Stimulated activated naive CD4-positive, alpha-beta T cell treated with Interleukin-2 at 50 U/mL for 16 hours (primary cell): ENCODE data around the gene ME2.
A peak's percentile ranks its signal among the peaks of the same experiment; 100 is the strongest.
"Not testable (repeated sequence)": the region's sequence is repeated elsewhere in the genome, so short reads cannot be mapped to it uniquely, and the experiment has no call there.

Source experiments
- DNase-seq: peaks from one replicate; lab custom pipeline; 2025; lab: John Stamatoyannopoulos, UW

Gene ME2

DNA sequence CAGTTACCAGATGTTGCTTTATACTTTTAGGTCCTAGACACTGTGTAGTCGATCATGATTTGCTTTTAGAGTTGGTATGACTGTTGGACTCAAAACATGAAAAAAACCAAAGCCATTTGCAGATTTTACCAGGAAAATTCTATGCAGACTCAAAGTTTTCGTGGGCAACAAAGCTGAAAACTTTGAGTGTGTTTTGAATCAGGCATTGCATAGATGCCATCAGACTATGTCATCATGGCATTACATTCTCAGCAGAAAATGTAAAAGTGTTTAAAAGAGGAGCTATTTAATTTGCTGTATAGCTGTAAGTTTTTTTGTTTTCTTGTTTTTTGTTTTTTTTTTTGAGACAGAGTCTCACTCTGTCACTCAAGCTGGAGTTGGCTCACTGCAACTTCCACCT, 45.5 kb downstream of the ME2 start:
- DNase-seq, result no peak

GRCh38 chr18:50926521-50926920, 47.6 kb downstream of the ME2 start:
- DNase-seq, result no peak

DNA sequence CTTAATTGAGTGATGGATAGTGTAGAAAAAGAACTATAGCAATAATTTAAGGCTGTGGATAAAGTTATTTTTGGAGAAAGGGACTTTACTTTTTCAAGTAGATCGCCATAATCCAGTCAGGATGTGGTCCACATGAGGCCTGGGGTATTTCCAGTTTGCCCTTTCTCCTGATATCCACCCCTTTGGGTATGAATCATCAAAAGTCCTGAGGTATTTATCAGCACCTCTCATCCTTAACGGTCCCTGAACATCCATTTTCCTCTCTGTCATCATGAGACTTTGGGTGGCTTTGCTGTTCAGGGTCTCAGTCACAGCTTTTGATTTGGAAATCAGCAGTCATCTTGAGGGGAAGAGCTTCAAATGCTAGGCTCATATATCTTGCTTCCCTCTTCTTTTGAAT, 49.6 kb downstream of the ME2 start:
- no peak for DNase-seq

- DNase-seq, result no peak
Measured at GRCh38 chr18:50933684-50934083, 54.8 kb downstream of the ME2 start.

DNA sequence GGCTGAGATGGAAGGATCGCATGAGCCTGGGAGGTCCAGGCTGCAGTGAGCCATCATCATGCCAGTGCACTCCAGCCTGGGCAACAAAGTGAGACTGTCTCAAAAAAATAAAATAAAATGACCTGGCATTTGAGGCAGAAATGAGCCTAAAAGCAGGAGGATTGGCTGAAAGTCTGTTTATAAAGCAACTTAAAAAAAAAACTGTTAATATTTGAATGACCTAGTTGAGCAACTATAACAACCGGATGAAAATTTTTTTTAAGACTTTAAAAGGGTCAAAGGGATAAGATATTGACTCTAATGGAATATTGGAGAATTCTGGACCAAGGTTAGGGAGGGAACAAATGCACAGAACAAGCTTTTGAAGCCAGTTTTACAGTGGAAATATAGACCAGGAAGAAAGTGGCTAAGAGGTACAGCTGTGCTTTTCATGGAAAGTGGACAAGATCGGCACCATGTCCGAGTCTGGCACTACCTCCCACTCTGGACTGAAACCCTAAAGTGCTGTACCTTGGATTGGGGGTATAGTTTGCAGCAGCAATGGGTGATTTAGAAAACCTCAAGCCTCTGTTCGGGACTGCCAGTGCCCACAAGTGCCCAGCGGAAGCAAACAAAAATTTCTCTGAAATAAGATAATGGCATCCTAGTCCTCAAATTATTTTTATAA, 55.8 kb downstream of the ME2 start:
- DNase-seq, result no peak

DNA sequence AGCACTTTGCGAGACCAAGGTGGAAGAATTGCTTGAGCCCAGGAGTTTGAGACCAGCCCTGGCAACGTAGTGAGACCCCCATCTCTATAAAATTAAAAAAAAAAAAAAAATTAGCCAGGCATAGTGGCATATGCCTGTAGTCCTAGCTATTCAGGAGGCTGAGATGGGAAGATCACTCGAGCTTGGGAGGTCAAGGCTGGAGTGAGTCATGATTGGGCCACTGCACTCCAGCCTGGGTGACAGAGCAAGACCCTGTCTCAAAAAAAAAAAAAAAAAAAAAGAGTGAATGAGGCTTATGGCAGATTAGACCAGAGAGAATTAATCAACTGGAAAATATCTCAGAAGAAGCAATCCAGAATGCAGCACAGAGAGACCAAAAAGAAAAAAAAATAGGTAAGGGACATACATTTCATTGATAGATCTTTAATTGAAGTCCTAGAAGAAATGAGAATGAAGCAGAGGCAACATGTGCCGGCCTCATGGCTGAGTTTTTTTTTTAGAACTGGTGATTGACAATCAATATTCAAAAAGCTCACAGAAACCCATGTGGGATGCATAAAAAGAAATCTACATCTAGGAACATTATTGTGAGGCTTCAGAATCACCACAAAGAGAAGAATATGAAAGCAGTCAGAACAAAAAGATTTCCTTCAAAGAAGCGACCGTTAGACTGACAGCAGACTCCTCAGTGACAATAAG, 56.7 kb downstream of the ME2 start:
- DNase-seq, result no peak

DNA sequence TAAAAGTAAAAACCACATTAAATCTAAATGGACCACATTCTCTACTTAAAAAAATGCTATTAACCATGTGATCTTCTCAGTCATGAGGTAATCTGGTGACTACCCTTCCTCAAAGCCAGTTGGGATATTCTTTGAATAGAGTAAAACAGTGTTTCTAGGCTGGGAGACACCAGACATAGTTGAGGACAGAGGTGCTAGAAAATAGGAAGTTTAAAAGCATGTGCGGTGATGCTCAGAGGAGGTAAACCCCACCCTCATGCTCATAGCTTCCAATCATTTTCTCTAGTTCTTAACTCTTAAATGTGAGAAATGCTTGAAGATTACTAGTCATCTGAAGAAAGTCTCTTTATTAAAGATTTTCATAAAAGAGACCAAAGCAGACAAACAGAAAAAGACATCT, 58.3 kb downstream of the ME2 start:
- no peak for DNase-seq

GRCh38 chr18:50938912-50939311, 60.0 kb downstream of the ME2 start:
- DNase-seq, result no peak

- no peak for DNase-seq
Measured at GRCh38 chr18:50944245-50944932, 65.5 kb downstream of the ME2 start.

GRCh38 chr18:50945918-50946317, 67.0 kb downstream of the ME2 start:
- DNase-seq, result not testable (repeated sequence)

DNA sequence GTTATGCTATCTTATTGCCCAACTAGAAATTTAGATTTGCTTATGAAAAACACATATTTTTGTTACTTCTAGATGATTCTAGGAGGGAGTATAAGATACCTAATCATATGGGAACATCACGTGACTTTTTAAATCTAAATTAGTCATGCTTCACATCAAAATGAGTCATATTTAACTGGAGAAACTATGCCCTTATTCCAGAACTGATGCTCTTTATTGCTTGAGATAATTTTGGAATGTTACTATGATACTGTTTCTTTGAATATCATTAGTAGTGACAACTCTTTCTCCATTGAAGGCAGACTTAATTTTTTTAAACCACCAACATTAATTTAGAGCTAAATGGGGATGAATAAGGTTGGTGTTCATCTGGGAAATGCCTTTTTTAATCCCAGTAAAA, 69.0 kb downstream of the ME2 start:
- no peak for DNase-seq

DNA sequence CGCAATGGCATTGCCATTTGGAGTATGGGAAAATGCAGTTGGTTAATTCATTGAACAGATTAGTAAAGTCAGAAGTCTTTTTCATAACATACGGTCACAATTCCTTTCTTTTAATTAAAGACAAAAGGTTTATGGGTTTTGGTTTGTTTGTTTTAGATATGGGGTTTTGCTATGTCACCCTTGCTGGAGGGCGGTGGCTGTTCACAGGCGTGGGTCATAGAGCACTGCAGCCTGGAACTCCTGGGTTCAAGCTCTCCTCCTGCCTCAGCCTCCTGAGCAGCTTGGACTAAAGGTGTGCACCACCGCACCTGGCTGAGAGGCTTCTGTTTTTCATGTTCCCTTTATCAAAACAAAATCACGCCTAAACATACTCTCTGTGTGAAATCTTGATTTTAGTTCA, 70.3 kb downstream of the ME2 start:
- no peak for DNase-seq

- DNase-seq, result no peak
Measured at GRCh38 chr18:50950626-50951025, 71.7 kb downstream of the ME2 start.

DNA sequence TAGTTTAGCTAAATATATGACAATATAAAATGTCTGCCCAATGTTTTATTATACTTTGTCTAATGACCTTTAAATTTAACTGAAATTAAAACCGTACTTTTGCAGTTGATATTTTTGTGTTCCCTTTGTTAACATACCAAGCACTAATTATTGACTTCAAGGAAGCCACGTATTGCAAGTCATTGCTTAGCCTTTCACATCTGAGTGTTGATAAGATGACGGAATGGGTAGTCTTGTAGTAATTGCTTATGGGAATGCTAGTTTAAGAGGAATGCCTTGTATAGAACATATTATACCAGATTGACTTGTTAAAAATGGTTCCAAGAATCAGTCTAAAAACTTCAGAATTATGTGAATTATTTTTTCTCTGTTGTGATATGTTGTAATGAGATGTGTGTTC, 74.9 kb downstream of the ME2 start:
- no peak for DNase-seq

GRCh38 chr18:50955253-50955652, 76.3 kb downstream of the ME2 start:
- no peak for DNase-seq

DNA sequence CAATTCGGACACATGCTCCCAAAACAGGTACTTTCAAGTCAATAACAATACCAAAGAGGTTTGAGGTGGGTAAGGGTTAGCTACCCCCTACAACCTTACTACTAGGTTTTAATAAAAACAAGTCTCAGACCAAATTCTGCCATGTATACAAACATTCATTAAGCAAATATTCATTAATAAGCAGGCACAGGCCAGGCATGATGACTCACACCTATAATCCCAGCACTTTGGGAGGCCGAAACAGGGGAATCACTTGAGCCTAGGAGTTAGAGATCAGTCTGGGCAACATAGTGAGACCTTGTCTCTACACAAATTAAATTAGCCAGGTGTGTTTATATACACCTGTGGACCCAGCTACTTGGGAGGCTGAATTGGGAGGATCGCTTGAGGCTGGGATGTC, 77.2 kb downstream of the ME2 start:
- DNase-seq, result no peak

GRCh38 chr18:50961974-50962373, 83.1 kb downstream of the ME2 start:
- DNase-seq, result no peak

DNA sequence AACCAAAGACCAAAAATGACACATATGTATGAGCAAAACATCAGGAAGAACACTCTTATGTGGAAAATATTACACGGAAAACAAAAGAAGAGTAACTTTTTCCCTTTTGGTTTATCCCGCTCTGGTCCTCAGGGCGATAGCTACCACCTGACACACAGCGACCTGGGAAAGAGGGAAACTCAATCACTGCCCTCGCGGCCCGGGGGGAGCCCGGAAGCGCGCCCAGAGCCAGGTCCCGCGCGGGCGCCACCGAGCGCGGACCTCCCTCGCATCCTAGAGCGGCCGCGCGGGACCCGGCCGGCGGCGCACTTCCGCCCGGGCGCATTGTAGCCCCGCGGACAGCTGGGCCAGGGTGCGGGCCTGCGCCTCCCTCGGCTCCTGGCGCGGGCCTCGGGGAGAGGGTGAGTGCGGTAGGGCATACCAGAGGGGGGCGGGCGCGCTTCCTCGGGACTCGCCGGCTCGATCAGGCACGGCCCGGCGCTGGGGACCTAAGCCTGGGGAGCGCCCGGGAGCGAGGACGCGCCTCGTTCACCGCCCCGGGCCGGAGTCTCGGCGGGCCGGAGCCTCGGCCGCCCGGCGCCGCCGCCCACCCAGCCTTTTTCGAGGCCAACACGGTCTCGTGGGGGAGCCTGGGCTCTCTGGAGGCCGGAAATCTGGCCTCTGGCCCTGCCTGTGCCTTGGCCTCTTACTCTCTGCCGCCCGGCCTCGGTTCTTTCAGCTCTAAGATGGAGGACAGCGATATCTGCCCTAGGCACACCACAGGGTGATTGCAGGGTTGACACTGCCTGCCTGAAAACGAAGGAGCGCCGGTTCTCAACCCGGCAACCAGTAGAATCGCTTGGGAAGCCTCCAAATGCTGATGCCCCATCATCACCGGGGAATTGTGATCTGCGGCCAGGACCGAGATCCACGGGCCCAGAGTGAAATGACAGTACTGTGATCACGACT, 89.1 kb downstream of the ME2 start, which contains the start of gene ELAC1:
Gene ELAC1, plus strand, starts transcription at position 327 of the 948 bp plus-strand sequence. CDS start 6,365 bp downstream, outside the sequence.
- DNase-seq, result peak; percentile 51

- DNase-seq, result no peak
Measured at GRCh38 chr18:50969448-50969847, 90.5 kb downstream of the ME2 start.

GRCh38 chr18:50970006-50970405, 91.1 kb downstream of the ME2 start:
- no peak for DNase-seq

DNA sequence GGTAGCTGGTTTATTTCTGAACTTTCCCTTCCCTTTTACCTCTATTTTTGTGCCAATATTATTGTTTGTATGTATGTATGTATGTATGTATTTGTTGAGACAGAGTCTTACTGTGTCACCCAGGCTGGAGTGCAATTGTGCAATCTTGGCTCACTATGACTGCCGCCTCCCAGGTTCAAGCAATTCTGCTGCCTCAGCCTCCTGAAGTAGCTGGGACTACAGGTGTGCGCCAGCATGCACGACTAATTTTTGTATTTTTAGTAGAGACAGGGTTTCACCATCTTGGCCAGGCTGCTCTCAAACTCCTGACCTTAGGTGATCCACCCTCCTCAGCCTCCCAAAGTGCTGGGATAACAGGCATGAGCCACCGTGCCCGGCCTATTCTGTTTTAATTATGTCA, 93.5 kb downstream of the ME2 start:
- not testable (repeated sequence) for DNase-seq
